HG02970 (cell line): ENCODE measurements around the gene MACO1.
"Not testable (repeated sequence)": the region's sequence is repeated elsewhere in the genome, so short reads cannot be mapped to it uniquely, and the experiment has no call there.

Experiments
- ATAC-seq: cut with Tn5 transposase; IDR thresholded peaks from one replicate; pipeline ENCODE4 v1.9.1; 2021; ENCODE audit warnings: mild to moderate bottlenecking, moderate library complexity, moderate number of reproducible peaks; ENCODE audit not compliant: unreplicated experiment, low FRiP score

Gene MACO1

GRCh38 chr1:25450891-25451290 is 20.2 kb downstream of the MACO1 start:
- no peak for ATAC-seq

- no peak for ATAC-seq
Observed at GRCh38 chr1:25451908-25452307, 21.2 kb downstream of the MACO1 start.

- ATAC-seq, result no peak
Observed at GRCh38 chr1:25456502-25456901, 25.8 kb downstream of the MACO1 start.

DNA sequence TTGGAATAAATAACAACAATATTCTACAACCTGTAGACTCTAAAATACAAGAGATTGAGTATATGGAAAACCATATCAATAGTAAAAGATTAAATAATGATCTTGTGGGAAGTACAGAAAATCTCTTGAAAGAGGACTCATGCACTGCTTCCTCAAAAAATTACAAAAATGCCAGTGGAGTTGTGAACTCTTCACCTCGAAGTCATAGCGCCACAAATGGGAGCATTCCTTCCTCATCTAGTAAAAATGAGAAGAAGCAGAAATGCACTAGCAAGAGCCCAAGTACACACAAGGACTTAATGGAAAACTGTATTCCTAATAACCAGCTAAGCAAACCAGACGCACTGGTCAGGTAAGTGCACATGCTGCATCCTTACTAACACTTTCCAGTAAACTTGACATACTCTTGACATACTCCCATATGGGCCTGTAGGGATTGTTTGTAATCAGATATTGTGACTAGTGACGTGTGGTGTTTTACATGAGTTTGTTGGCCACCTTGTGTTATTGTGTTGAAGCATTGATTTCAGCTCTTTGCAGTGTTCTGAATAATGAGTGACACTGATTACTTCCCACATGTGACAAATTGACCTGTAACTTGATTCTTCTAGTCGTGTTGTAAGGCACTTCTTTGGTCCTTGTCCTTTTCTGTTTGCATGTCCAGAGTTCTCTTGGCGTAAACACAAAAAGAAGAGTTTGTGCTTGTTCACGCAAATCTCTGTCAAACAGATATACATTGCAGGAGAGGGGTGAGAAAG is 28.0 kb downstream of the MACO1 start:
- no peak for ATAC-seq

DNA sequence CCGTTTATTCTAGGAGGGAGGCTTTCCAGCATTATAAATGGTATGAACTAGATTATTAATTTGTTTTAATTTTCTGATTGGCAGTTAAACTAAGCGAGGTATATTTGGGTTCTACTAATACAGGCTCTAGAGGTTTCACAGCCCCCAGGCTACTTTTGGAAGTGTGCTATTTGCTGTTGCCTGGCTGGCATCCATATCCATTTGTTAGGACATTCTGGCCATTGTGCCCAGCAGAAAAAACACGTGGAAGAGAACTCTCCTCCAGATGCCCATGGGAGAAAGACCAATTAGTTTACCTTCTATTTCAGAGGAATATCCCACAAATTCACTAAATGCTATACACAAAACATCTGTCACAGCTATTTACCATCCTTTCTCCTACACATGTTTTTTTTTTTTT is 29.3 kb downstream of the MACO1 start:
- no peak for ATAC-seq

GRCh38 chr1:25460816-25461215 is 30.1 kb downstream of the MACO1 start:
- ATAC-seq, result not testable (repeated sequence)

DNA sequence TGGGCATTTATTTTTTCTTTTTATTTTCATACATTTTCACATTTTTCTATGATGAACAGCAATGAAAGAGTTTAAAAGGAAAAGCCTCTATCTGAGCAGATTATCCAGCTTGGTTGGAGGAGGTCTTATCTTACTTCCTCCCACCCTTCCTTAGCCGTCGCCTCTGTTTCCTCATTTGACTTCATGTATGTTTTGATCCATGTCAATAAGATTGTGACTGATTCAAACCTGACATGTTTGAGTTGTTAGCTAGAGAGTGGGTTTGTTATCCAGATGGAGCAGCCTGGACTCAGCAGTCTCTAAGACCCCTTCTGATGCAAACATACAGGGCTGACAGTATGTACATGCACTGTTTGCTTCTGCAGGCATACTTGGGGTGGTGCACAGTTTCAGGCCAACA is 31.2 kb downstream of the MACO1 start:
- ATAC-seq, result no peak

DNA sequence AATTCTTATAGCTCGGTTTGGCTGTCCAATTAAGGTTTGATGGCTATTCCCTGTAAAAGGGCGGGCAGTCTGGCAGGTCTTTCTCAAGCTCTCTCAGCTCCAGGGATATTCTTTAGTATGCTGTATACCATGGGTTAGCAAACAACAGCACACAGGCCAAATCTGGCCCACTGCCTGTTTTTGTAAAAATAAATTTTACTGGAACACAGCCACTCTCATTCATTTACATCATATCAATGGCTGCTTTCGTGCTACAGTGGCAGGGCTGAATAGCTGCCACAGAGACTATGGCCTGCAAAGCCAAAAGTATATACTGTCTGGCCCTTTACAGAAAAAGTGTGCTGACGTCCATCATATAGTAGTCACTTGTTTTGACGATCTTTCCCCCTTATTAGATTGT is 32.0 kb downstream of the MACO1 start:
- ATAC-seq, result no peak

DNA sequence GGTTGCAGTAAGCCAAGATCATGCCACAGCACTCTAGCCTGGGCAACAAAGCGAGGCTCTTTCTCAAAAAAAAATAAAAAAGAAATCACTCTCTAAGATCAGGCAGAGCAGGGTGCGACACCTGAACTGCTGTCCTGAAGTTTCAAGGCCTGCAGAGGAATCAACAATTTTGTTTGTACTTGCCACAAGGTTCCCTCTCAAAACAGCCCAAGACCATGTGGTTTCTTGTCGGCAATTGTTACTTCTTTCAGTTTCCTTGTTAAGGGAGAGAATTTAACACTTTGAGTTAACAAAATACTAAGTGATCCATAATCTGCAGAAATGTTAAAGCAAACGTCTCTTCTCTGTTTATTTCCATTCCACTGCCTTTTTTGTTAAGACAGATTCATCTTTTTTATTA is 36.5 kb downstream of the MACO1 start:
- ATAC-seq, result no peak

GRCh38 chr1:25467616-25468015 is 36.9 kb downstream of the MACO1 start:
- no peak for ATAC-seq

GRCh38 chr1:25468033-25468432 is 37.3 kb downstream of the MACO1 start:
- ATAC-seq, result no peak

- no peak for ATAC-seq
Observed at GRCh38 chr1:25469177-25469576, 38.5 kb downstream of the MACO1 start.

- no peak for ATAC-seq
Observed at GRCh38 chr1:25472471-25472870, 41.8 kb downstream of the MACO1 start.

DNA sequence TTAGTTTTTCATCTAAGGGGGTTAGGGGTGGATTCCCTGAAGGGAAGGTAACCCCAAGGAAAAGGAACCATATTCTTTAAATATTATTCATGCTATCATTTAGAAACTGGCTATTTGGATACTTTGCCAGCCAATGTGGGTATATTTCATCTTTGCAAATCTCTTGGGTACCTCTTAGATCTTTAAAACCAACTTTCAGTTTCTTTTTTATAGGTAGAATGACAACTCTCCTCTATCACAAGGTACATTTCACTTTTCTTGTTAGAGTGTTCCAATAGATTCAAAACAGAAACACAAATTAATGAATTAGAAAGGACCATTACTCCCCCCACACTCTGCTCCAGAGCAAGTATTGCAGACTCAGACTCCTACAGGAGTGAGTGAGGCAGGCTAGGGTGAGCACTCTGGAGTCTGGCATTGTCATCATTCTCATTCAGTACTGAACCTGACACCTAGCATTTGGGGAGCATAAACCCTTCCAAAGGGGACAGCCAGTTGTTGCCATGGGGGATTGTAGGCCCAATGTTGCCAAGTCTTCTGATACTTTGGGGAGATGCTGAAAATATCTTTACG is 43.0 kb downstream of the MACO1 start:
- no peak for ATAC-seq

- ATAC-seq, result no peak
Observed at GRCh38 chr1:25474439-25475047, 43.8 kb downstream of the MACO1 start.

DNA sequence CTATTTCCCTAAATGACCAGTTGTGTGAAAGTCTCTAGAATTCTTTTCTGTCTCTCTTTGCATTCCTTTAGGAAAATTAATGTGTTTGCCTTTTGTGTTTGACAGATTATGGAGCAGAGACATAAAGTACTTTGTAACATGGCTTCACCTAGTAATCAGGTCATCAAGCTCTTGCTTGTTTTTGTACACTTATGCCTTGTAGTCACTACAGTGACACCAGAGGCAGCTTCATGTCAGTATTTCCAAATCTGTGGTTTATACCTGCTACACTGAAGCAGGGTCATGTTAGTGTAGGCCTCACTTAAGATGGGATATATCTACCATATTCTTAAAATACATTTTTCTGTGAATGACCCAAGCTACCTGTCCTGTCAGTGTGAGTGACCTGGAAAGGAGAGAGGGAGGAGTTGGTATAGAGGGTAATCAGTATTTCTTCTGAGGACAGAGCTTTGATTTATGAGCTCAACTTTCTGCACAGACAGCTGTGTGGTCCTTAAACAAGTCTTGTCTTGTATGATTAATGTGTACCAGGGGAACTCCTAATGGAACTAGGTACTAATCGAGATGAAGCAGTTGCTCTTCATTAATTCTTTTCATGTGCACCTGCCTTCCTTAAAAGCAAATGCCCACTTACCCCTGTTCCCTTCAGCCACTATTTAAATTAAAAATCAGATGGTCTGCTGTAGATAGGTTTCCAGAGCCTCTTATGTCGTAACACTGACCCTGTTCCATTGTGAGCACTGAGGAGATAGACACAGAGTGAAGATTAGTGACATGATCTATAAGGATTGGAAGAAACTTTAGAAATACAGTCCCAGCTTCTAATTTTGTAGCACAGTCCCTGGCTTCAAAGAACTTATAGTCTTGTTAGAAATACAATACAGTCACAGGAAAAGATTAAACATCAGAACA is 45.7 kb downstream of the MACO1 start:
- no peak for ATAC-seq

- no peak for ATAC-seq
Observed at GRCh38 chr1:25477448-25478034, 46.8 kb downstream of the MACO1 start.

- no peak for ATAC-seq
Observed at GRCh38 chr1:25478633-25479032, 47.9 kb downstream of the MACO1 start.

DNA sequence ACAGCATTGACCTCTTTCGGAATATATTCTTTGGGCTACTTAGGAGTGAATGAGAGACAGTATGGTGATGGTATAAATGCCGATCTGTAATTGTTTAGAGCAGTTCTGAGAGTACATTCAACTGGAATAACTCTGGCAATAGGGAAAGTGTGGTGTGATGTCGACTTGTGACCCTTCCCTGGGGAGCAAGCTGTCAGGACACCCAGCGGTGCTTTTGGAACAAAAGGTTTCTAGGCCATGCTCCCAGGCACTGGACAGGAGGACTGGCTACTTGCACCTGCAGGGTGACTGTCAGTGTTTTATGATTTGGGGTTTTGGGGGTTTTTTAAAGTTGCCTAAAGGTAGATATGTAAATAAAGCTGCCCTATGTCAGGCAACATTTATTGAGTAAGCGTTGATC is 50.9 kb downstream of the MACO1 start:
- no peak for ATAC-seq

DNA sequence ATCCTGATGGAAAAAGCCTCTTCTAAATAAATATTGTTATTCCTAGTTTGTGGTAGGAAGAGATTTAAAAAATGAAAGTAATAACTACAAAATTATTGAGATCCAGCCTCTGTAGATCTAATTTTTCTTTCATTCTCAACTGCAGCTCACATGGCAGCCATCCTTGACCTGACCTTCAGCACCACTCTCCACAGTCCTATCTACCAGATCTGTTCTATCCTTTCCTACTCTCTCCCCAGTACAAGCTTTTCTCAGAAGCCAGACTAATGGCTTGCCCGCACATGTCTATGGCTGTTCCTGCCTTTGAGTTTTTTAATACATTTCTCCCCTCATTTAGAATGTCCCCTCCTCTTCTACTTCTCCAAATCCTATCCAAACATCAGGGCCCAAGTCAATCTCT is 51.5 kb downstream of the MACO1 start:
- no peak for ATAC-seq

DNA sequence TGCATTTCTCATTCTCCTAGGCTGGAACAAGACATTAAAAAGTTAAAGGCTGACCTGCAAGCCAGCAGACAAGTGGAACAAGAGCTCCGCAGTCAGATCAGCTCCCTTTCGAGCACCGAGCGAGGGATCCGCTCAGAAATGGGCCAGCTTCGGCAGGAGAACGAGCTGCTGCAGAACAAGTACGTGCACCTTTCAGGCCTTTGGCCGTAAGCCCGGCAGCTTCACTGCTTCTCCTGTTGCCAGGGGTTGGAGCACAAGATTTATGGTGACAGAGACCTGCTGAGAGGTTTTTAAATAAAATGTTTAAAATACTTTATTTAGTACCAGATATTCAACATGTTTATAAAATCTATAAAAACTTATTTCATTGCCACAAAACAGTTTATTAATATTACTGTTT is 53.4 kb downstream of the MACO1 start:
- ATAC-seq, result no peak
